ENCODE data around the gene ELOVL3. TPM values are rescaled to one million over a fixed set of nuclear protein-coding genes. Genes with fewer than 3 reads are reported as not detected.

The ELOVL3 gene
- total and polyA plus RNA-seq, 2 donors (not counting 3 experiments of a cell fraction or from before 2014, with no cell fraction given), result not detected

DNA sequence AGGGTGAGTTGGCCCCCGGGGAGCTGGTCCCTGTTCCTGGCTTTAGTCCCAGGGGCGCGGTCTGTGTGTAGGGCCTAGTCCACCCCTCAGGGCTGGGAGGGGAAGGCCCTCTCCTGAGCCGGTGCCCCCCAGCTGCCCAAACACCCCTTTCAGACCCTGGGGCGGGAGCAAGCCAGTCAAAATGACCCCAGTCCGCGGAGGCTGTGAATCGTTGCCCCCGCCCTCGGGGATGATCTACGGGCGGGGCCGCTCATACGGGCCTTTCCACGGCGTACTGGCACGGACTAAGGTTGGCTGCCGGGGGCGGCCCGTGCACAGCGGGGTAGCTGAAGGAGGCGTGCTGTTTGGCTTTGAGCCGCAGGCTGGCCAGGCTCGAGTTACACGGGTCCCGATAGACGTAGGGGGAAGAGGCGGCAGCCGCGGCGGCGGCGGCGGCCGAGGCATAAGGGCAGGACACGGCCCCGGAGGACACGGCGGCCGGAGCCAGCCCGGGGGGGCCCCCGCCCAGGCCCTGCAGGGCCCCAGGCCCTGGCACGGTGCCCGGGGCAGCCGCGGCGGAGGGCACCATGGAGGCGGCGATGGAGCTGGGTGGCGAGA, 4.3 kb downstream of the ELOVL3 start:
- H3K9me3 ChIP-seq (replicated peaks; ENCODE audit: control insufficient read depth, insufficient read depth, low read length), result no peaks in the 10 kb centered on the region
- H2AFZ ChIP-seq (ENCODE audit: low read depth, low read length), result peak overlapping the region; percentile 36
- H3K4me1 ChIP-seq (ENCODE audit: control insufficient read depth, extremely low read depth, insufficient read depth, low read length), result peaks cover 8% of the 10 kb centered on the region
- POLR2A ChIA-PET, result interaction anchor here (0.5 to 1.5 kb wide), 3 partner anchors 15 to 122 kb away, joined by 3 to 5 read pairs (median 4); partner anchors contain the start of gene GBF1
- peak; percentile 41 for TF ChIP-seq EZH2 (IDR thresholded peaks at IDR 0.05; ENCODE audit: borderline replicate concordance, low read depth, low read length, severe bottlenecking)
- TF ChIP-seq, protein P1, sequence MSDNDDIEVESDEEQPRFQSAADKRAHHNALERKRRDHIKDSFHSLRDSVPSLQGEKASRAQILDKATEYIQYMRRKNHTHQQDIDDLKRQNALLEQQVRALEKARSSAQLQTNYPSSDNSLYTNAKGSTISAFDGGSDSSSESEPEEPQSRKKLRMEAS (IDR thresholded peaks at IDR 0.05; ENCODE audit: insufficient read depth, insufficient read length), result no peak
- no TSS peak for BruUV-seq (replicated peaks)
- no peak overlapping the region for H3K27ac ChIP-seq (ENCODE audit: insufficient read depth, low read depth, low read length)
- peaks cover 46 to 53% of the 10 kb centered on the region in 2 experiments for H3K27me3 ChIP-seq (ENCODE audit: control insufficient read depth in 2 of 2, insufficient read depth in 2 of 2, low read length in 2 of 2)
- H3K79me2 ChIP-seq (ENCODE audit: control insufficient read depth, insufficient read depth, low read length), result no peaks in the 10 kb centered on the region
- DNase-seq (ENCODE audit: low read depth, low spot score) (peak; percentile 44), FAIRE-seq (no peak)
- CTCF ChIA-PET, result interaction anchor here (0.7 to 17.3 kb wide), 43 partner anchors 10 to 353 kb away, joined by 3 to 1402 read pairs (median 8); partner anchors contain the start of genes CUEDC2, FBXL15, GBF1 and NFKB2
- no peaks in the 10 kb centered on the region for H3K36me3 ChIP-seq (ENCODE audit: control insufficient read depth in 2 of 2, extremely low read depth in 1 of 2, insufficient read depth in 2 of 2, low read length in 2 of 2)
- H3K4me2 ChIP-seq (ENCODE audit: insufficient read depth, low read length), result peak overlapping the region; percentile 29
- intact Hi-C loops (cut with micrococcal nuclease), result loop anchor here (1.0 to 5.0 kb wide), 5 partner anchors 122 to 352 kb away; no protein-coding TSS in a partner anchor
- H3K4me3 ChIP-seq (replicated peaks in 1 of 3; ENCODE audit: insufficient read depth in 1 of 3, low read depth in 1 of 3, low read length in 3 of 3), result peak overlapping the region in 1 of 3 experiments; percentile 15
- dilution Hi-C loops (cut with MboI; ENCODE audit: extremely low pct_ligation_motif_present, low sequenced_read_pairs), result loop anchor here (25.0 kb wide), 1 partner anchor 132 kb away; no protein-coding TSS in a partner anchor
- no peaks in the 10 kb centered on the region for H3K9me1 ChIP-seq (replicated peaks; ENCODE audit: control insufficient read depth, extremely low read depth, insufficient read depth, low read length)
- H3K9ac ChIP-seq (replicated peaks; ENCODE audit: extremely low read depth, insufficient read depth, low read length), result no peak overlapping the region
- H4K20me1 ChIP-seq (replicated peaks; ENCODE audit: control insufficient read depth, extremely low read depth, insufficient read depth, low read length), result no peaks in the 10 kb centered on the region

DNA sequence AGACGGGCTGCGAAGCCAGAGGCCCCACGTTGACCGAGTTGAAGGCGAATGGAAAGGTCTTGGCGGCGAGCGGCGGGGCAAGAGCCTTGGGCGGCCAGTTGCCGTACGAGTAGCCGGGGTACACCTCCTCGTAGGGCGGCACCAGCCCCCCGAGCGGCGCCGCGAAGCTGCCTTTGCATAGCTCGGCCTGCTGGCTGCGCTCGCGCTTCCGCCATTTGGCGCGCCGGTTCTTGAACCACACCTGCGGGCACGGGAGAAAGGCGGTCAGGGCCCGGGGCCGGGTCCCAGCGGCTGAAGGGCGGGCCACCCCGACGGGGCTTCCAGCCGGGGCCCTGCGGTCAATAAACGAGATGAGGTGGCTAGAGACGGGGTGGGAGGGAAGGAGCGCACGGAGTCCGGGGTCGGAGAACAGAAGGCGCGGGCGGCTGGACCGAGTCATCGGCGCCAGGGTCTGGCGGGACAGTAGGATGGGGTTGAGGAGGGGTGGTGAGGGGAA, 4.8 kb downstream of the ELOVL3 start:
- TF ChIP-seq POLR2AphosphoS5 (IDR thresholded peaks at IDR 0.05; ENCODE audit: insufficient read depth, low read depth, low read length) (no peak), GATA2 (IDR thresholded peaks at IDR 0.05; ENCODE audit: insufficient read depth, insufficient read length, low read depth, low read length) (no peak), EZH2 (IDR thresholded peaks at IDR 0.05; ENCODE audit: borderline replicate concordance, low read depth, low read length, severe bottlenecking) (peak; percentile 95)
- TF ChIP-seq, protein P2, sequence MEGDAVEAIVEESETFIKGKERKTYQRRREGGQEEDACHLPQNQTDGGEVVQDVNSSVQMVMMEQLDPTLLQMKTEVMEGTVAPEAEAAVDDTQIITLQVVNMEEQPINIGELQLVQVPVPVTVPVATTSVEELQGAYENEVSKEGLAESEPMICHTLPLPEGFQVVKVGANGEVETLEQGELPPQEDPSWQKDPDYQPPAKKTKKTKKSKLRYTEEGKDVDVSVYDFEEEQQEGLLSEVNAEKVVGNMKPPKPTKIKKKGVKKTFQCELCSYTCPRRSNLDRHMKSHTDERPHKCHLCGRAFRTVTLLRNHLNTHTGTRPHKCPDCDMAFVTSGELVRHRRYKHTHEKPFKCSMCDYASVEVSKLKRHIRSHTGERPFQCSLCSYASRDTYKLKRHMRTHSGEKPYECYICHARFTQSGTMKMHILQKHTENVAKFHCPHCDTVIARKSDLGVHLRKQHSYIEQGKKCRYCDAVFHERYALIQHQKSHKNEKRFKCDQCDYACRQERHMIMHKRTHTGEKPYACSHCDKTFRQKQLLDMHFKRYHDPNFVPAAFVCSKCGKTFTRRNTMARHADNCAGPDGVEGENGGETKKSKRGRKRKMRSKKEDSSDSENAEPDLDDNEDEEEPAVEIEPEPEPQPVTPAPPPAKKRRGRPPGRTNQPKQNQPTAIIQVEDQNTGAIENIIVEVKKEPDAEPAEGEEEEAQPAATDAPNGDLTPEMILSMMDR (IDR thresholded peaks at IDR 0.05; ENCODE audit: extremely low read depth in 1 of 2, insufficient read depth in 1 of 2, low read depth in 1 of 2, low read length in 2 of 2), result peak in 1 of 2 donors; percentile 44
- Histone ChIP-seq H3K27ac (ENCODE audit: insufficient read depth, low read depth, low read length) (no peak overlapping the region), H4K20me1 (replicated peaks; ENCODE audit: control insufficient read depth, extremely low read depth, insufficient read depth, low read length) (no peaks in the 10 kb centered on the region), H3K9me1 (replicated peaks; ENCODE audit: control insufficient read depth, extremely low read depth, insufficient read depth, low read length) (no peaks in the 10 kb centered on the region), H3K4me1 (ENCODE audit: control insufficient read depth, extremely low read depth, insufficient read depth, low read length) (peaks cover 3% of the 10 kb centered on the region), H3K4me3 (replicated peaks in 1 of 3; ENCODE audit: insufficient read depth in 1 of 3, low read depth in 1 of 3, low read length in 3 of 3) (peak overlapping the region in 1 of 3 experiments; percentile 15), H3K36me3 (ENCODE audit: control insufficient read depth in 2 of 2, extremely low read depth in 1 of 2, insufficient read depth in 2 of 2, low read length in 2 of 2) (no peaks in the 10 kb centered on the region), H3K9ac (replicated peaks; ENCODE audit: extremely low read depth, insufficient read depth, low read length) (no peak overlapping the region), H3K79me2 (ENCODE audit: control insufficient read depth, insufficient read depth, low read length) (no peaks in the 10 kb centered on the region), H2AFZ (ENCODE audit: low read depth, low read length) (peak overlapping the region; percentile 36), H3K27me3 (ENCODE audit: control insufficient read depth in 2 of 2, insufficient read depth in 2 of 2, low read length in 2 of 2) (peaks cover 49 to 57% of the 10 kb centered on the region in 2 experiments), H3K9me3 (replicated peaks; ENCODE audit: control insufficient read depth, insufficient read depth, low read length) (no peaks in the 10 kb centered on the region), H3K4me2 (ENCODE audit: insufficient read depth, low read length) (peak overlapping the region; percentile 3)
- ChIA-PET POLR2A (interaction anchor here (0.5 to 1.5 kb wide), 2 partner anchors 14 to 70 kb away, joined by 4 to 5 read pairs; partner anchors contain the start of gene GBF1), CTCF (interaction anchor here (0.7 to 17.3 kb wide), 34 partner anchors 10 to 248 kb away, joined by 3 to 1402 read pairs (median 8); partner anchors contain the start of genes FBXL15, GBF1, NFKB2 and PITX3)
- intact Hi-C loops (cut with micrococcal nuclease) (loop anchor here (1.0 to 5.0 kb wide), 6 partner anchors 116 to 351 kb away; no protein-coding TSS in a partner anchor), dilution Hi-C loops (cut with MboI; ENCODE audit: extremely low pct_ligation_motif_present, low sequenced_read_pairs) (loop anchor here (25.0 kb wide), 1 partner anchor 131 kb away; no protein-coding TSS in a partner anchor)
- FAIRE-seq (no peak), DNase-seq (ENCODE audit: low read depth, low spot score) (no peak)
- no TSS peak for BruUV-seq (replicated peaks)
